ENCODE data around the gene AKAP13.

AKAP13 gene

DNA sequence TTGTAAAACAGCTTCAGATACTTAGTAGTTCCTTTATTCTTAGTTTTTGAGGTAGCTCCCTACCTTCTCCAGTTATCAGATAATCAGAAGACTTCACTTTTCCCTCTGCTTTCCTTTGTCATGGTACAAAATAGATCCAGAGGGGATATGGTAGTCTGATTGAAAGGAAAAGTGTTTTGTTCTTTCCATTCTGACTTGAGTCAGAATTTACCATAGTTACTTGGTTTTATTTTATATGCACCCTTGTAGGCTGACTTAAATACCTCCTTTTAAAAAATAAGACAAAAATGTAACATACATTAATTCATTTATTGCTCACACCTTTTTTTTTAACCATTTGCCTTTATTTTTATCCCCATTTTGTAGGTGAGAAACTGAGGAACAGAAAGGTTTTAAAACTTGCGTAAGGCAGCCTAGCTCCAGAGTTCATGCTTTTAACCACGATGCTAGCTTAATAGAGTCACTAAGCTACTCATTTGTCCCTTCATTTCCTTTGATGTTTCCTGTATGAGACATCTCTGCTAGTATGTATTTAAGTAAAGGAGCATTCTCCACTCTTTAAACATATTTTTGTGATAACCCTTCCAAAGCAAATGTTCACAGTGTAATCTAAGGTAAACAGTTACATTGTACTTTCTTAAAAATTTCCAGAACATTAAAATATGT lies 226.9 kb downstream of the AKAP13 start:
- no peak for DNase-seq

DNA sequence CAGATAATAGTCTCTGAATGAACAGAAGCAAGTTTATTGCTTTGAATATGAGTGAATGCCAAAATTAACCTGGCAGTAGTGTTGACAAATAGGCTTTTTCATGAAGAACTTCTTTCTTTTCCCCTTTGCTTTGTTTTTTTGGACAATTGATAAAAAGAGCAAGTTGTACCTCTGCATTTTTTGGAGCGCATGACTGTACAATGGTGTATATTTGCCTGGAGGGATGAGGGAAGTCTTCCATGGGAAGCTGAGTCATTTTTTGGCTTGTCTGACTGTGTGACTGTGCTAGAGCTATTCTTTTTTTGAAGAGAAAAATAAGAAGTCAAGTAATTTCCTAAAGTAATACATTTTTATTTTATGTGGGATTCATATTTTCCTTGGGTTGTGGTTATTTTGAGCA lies 227.4 kb downstream of the AKAP13 start:
- no peak for DNase-seq

- DNase-seq, result no peak
Measured at GRCh38 chr15:85609492-85609891, 229.1 kb downstream of the AKAP13 start.

GRCh38 chr15:85611361-85611760 lies 231.0 kb downstream of the AKAP13 start:
- DNase-seq, result no peak

DNA sequence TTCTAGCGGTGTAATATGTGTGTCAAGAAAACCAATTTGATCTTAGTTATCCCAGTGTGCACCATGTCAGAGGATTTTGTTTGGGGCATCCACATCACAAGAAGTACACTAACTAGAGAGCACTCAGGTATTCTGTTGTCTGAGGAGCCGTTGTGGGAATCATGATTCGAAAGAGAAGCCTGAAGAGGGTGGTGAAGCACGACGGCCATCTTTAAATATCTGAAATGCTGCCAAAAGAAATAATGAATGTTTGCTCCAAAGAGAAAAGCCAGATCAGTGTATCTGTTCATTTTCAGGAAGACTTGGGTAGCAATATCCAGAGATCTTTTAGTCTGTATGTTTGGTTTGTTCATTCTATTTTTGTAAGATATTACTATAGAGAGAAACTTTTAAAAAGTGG lies 233.7 kb downstream of the AKAP13 start:
- no peak for DNase-seq

DNA sequence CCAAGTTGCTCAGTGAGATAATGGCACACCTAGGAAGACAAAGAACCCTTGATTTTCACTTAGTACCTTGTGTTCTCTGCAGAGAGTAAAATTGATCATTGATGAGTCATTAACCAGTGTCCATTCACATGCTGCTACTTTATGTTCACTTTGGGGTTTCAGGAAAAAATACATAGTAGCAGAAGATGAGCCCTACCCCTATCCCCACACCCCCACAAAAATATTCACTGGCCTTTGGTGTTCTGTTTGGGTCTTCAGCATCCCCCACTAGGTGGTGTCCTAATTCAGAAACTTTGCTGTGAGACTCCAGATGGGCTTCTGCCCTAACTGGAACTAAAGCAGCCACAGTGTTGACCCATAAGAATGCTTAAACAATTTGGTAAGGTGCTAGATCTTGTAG lies 235.5 kb downstream of the AKAP13 start:
- DNase-seq, result no peak

GRCh38 chr15:85616549-85617110 lies 236.2 kb downstream of the AKAP13 start:
- DNase-seq, result no peak

DNA sequence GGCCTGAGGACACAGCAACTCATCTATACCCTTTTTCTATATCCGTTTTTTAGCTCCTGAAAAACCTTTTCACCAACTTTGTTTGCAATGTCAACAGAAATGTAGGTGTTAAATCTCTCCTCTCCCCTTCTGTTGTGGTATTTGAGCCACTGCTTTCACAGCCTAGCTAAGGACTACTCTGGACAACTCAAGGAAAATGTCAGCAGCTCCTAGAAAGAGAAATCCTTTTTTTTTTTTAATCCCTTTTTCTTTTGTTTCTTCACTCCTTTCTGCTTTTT lies 237.8 kb downstream of the AKAP13 start:
- DNase-seq, result no peak

DNA sequence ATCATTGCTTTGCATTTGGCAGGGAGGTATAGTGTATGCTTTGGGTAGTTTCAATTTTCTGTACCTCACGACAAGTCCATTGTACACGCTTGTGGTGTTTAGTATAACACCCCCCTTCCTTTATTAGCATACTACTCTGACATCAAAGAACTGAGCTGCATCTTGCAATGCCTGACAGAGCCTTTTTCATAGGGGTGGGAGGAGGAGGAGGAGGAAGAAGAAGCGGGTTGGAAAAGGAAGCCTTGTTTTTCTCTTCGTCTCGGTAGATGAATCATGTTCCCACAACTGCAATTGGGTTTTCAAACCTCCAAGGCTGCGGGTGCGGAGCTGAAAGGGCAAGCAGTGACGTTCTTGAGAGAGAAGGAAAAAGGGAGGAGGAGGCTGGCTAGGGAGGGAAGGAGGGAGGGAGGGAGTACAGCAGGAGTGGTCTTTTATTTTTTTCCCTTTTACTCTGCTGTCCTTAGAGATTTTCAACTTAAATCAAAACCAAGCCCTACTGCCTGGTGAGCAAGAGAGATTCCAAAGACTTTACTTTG lies 238.6 kb downstream of the AKAP13 start:
- no peak for DNase-seq

- DNase-seq, result no peak
Measured at GRCh38 chr15:85619992-85620689, 239.7 kb downstream of the AKAP13 start.

DNA sequence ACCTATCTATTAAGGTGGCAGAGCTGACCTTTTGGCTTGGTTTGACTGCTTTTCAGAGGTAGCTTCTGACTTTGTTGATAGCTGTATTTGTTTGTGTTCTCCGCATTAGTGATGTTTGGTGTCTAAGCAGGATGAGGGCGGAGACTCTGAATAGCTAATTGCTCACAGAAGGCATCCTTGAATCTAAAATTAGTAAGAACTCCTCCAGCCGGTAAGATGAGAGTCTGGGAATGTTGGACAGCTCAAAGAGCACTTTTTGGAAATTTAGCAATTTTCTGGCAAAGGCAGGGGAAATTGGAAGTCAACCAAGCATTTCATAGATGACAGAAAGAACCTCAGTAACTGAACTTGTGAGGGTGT lies 240.3 kb downstream of the AKAP13 start:
- DNase-seq, result no peak

DNA sequence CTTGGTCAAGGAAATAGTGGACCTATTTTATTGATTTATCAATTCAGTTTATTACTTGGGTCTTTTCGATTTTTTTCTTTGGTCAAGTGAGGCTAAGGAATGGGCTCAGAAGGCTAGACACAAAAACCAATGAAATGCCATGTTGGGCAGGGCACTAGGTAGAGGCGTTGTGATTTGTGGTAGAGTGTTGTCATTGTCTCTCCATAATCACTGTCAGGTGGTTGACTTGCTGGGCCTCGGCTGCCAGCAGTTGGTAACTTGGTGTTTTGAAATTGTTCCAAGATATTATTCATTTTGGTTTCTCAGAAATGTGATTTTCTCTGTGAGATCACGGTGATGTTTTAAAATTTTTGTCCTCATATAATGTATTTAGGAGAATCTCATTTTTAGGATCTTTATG lies 240.7 kb downstream of the AKAP13 start:
- DNase-seq, result no peak

DNA sequence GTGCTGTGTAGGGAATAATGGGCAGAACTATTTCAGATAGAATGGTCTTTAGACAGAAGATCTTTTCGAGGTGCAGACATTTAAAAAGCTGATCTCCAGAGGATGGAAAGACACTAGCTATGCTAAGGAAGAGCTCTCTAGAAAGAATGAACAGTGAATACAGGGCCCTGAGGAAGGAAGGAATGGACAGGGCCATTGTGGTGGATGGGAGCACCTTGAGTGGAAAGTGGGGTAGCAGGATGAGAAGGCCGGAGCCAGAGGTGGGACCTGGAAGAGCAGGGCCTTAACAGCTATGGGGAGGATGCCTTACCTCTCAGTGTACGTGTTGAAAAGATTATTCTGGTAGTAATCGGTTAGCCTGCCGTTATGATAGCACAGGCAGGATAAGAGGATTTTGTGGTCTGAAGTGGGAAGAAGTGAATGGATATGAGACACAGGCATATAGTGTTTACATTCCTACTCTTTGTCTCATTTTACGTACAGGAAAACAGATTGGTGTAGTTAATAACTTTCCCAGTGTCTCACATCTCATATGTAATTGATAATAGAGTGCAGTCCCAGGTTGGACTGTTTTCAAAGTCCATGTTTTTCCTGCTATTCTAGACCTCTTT lies 241.9 kb downstream of the AKAP13 start:
- DNase-seq, result no peak

DNA sequence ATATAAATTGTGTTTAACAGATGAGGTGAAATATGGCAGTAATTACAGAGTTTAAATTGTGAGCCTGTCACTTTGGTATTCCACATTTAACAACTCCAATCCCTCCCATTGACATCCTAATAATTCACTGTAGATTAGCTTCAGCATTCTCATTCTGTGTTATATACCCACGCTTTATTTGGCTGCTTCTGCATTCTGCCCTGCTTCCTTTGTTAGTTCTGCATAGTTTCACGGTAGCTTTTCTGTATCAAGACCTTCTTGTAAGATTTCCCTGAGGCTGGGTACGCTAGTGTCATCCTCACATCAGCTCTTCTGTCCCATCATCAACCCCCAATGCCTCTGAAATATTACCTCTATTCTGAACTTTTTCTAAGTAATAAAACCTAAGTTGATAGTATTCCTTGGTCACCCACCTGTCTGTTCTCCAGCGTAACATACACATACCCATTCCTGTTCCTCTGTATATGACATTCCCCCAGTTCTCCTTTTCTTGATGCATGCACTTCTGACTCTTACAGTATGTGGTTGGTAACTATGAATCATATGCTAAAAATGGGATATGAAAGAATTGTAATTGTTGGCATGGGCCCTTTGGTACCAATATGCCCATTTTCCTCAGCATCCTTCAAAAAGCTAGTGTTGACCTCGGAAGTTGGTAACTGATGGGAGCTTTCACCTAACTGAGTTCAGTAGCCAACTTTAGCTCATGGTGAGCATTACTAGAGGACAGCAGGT lies 243.1 kb downstream of the AKAP13 start:
- no peak for DNase-seq

GRCh38 chr15:85624291-85624801 lies 243.9 kb downstream of the AKAP13 start:
- DNase-seq, result no peak

- no peak for DNase-seq
Measured at GRCh38 chr15:85625166-85625830, 244.9 kb downstream of the AKAP13 start.

- no peak for DNase-seq
Measured at GRCh38 chr15:85625856-85626255, 245.5 kb downstream of the AKAP13 start.

DNA sequence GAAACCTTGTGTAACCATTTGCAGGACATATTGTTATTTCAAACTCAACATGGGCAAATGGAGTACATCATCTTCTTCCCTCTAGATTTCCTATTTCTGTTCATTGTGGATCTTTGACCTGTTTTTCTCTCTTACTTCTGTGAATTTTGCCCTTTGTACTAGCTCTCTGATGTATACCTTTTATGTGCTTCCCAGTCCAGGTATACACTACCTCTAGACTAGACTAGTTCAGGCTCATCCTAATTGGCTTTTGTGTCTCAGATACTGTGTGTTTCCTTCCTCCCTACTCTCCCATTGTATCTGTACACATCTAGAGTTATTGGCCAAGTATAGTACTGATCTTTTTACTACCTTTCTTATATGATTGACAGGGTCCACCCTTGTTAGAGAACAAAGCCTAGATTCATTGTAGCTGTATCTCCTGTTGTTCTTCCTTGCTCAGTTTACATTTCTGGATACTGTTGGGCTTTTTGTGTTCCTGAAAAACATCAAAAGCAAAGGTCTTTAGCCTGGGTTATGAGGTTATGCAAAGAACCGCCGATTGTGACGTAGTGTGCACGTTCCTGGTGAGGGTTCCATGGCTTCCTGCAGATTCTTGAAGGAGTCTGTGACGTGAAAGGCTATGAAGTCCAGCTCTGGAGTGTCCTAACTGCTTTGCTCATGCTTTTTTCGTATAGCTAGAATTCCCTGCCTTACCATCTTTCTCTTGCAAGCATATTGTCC lies 247.0 kb downstream of the AKAP13 start:
- DNase-seq, result no peak

DNA sequence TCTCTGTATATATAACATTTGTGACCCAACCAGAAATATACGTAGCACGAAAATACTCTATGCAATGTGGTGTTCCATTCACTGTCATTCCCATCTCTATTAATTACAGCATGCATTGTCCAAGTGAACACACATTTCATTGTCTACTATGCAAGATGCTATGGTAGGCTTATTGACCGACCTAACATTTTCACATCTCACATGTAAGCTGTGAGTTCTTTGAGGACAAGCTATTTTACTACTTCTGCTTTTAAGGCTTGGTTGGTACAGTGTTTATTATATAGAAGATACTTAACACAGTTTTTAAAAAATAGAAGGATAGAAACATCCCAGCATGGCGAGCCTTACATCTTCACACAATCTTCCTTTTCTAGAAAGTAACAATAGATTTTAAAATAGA lies 249.9 kb downstream of the AKAP13 start:
- DNase-seq, result no peak

DNA sequence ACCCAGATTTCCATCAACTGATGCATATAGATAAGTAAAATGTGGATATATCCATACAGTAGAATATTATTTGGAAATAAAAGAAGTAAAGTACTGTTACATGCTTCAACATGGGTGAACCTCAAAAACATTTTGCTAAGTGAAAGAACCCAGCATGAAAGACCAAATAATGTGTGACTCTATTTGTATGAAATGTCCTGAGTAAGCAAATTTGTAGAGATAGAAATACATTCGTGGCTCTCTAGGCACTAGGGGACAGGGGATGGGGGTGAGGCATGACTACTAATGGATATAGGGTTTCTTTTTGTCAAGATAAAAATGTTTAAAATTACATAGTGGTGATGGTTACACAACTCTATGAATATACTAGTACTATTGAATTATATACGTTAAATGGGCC lies 250.6 kb downstream of the AKAP13 start:
- no peak for DNase-seq

DNA sequence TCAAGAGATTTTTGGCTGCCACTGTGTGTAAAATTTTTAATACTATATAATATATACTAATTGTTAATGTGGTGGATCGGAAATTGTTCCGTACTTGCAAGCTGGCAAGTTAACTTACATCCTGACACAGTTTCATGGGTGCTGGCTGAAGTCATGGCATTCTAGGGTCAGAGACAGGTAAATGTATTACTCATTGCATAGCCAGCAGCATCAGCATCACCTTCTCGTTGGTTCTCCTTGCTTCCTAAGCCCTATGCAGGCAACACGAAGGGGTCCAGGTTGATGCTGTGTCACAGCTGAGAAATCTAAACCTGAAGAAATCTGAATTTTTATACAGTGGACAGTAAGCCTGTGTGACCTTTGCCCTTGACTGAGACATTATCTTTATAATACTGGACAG lies 251.6 kb downstream of the AKAP13 start:
- no peak for DNase-seq

DNA sequence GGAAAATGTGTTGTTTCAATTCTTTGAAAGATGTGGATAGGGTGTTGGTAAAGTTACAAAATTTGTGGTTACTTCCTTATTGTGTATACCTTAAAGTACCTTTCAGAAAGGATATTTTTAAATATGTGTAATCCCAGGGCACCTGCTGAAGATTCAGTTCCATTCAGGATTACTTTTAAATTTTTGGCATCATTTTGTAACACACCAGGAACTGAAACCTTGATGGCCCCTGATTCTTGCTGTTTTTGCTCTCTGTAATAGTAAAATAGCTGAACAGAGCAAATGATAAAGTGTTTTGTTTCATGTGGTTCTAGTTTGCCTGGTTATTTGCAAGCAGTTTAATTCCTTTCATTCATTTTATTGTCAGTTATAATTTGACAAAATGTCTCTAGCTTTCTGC lies 253.5 kb downstream of the AKAP13 start:
- DNase-seq, result no peak

All from NCI-H187 (cell line).